ENCODE measurements around the gene CLCN1.

The CLCN1 gene

GRCh38 chr7:143396625-143397556, 81.0 kb downstream of the CLCN1 start:
- no peak for DNase-seq (ENCODE audit: low spot score)

- no peak for DNase-seq (ENCODE audit: low spot score)
Observed at GRCh38 chr7:143397710-143398530, 82.0 kb downstream of the CLCN1 start.

- no peak for DNase-seq (ENCODE audit: low spot score)
Observed at GRCh38 chr7:143398616-143399015, 82.7 kb downstream of the CLCN1 start.

GRCh38 chr7:143399151-143399550, 83.2 kb downstream of the CLCN1 start:
- DNase-seq (ENCODE audit: low spot score), result no peak

GRCh38 chr7:143399642-143400041, 83.7 kb downstream of the CLCN1 start:
- no peak for DNase-seq (ENCODE audit: low spot score)

GRCh38 chr7:143401265-143401664, 85.4 kb downstream of the CLCN1 start:
- DNase-seq (ENCODE audit: low spot score), result no peak

Data from GM03348 (cell line).